Testis (tissue), 3 donors: ENCODE results near the gene CLCN6. TPM values are rescaled to one million over a fixed set of nuclear protein-coding genes. Genes with fewer than 3 reads are reported as not detected.

Source experiments
- DNase-seq: peaks from one replicate; pipeline ENCODE4 v3.0.0-alpha.2; 2019
- H3K27ac ChIP-seq, 2 donors: fragments of 200-600 bp; sonication (generic); one replicate each; pipeline ENCODE4 v1.5.1; 2019
- H3K27me3 ChIP-seq: fragments of 200-600 bp; sonication (generic); one replicate; pipeline ENCODE4 v1.5.1; 2019
- H3K36me3 ChIP-seq: fragments of 200-600 bp; sonication (generic); one replicate; pipeline ENCODE4 v1.5.1; 2017; ENCODE audit warnings: low read depth; ENCODE audit errors: missing control alignments
- H3K4me1 ChIP-seq: fragments of 200-600 bp; sonication (generic); one replicate; pipeline ENCODE4 v1.5.1; 2019
- H3K4me3 ChIP-seq, 2 donors: fragments of 200-600 bp; sonication (generic); one replicate each; pipeline ENCODE4 v1.5.1; 2017 to 2019
- H3K9me3 ChIP-seq: fragments of 200-600 bp; sonication (generic); one replicate; pipeline ENCODE4 v1.5.1; 2017
- CTCF ChIP-seq, 3 experiments: fragments of 450-650 bp in 2 of 3; fragments of 200-600 bp in 1 of 3; sonication (generic) in 1 of 3; IDR thresholded peaks; one replicate each; pipeline ENCODE4 v1.5.1; 2016 to 2019; ENCODE audit warnings: antibody characterized with exemption in 3 of 3, mild to moderate bottlenecking in 2 of 3, moderate library complexity in 1 of 3
- POLR2A ChIP-seq: fragments of 450-650 bp; IDR thresholded peaks from one replicate; pipeline ENCODE4 v1.6.1; 2017; ENCODE audit warnings: antibody characterized with exemption, mild to moderate bottlenecking, moderate library complexity
- WGBS, 2 donors: methylation state at CpG; one replicate each; pipeline ENCODE4 v1.1.5; 2018; 5-methylcytosine and 5-hydroxymethylcytosine counted together
- intact Hi-C: fragments of 100-400 bp; cut with DNase I; formaldehyde crosslinking; loops from one replicate; pipeline ENCODE4 v1.15.1; 2023; ENCODE audit warnings: low total_unique reads
- polyA plus RNA-seq: library from polyadenylated mRNA; stranded (reverse); fragments of 350-450 nt; fragmentation: Illumina TruSeq; extraction: RNeasy Lipid Tissue Mini Kit (QIAGEN cat#74804); gene quantifications from one replicate; pipeline ENCODE4 v1.2.3, GENCODE V29; 2014; ENCODE audit warnings: low read depth, low replicate concordance; ENCODE audit not compliant: insufficient read depth
- total RNA-seq, 2 donors: library from RNA; depleted of rRNA; stranded (reverse); fragments of >200 nt; gene quantifications; one replicate each; pipeline ENCODE4 v1.2.3, GENCODE V29; 2016

The CLCN6 gene
- total and polyA plus RNA-seq, 3 donors from 2014 or later: 47.9 to 91.7 (median 57.1) TPM

- no peaks in the 10 kb centered on the region for H3K36me3 ChIP-seq
- H3K4me3 ChIP-seq: no peak overlapping the region
- intact Hi-C loops: no loop called here
- 62 to 74% methylated on average over 14 of the region's 14 CpGs for WGBS, 2 donors
- H3K4me1 ChIP-seq: no peaks in the 10 kb centered on the region
- no peaks in the 10 kb centered on the region for H3K9me3 ChIP-seq
- H3K27ac ChIP-seq: no peak overlapping the region
- DNase-seq: no peak
- no peak for TF ChIP-seq CTCF (IDR thresholded peaks at IDR 0.05)
- TF ChIP-seq POLR2A: no peak
- no peaks in the 10 kb centered on the region for H3K27me3 ChIP-seq
Measured at GRCh38 chr1:11873395-11874257, 67.6 kb downstream of the CLCN6 start.

GRCh38 chr1:11874258-11874562 lies 68.2 kb downstream of the CLCN6 start:
- H3K27ac ChIP-seq: no peak overlapping the region
- no peaks in the 10 kb centered on the region for H3K36me3 ChIP-seq
- H3K9me3 ChIP-seq: no peaks in the 10 kb centered on the region
- H3K4me1 ChIP-seq: no peaks in the 10 kb centered on the region
- 46 to 52% methylated on average over 10 of the region's 10 CpGs for WGBS, 2 donors
- DNase-seq: peak; percentile 54
- no peak for TF ChIP-seq POLR2A
- TF ChIP-seq CTCF (IDR thresholded peaks at IDR 0.05): no peak
- no peak overlapping the region for H3K4me3 ChIP-seq
- intact Hi-C loops: no loop called here
- H3K27me3 ChIP-seq: no peaks in the 10 kb centered on the region

- Histone ChIP-seq H3K36me3 (no peaks in the 10 kb centered on the region), H3K27ac (no peak overlapping the region), H3K9me3 (no peaks in the 10 kb centered on the region), H3K4me1 (no peaks in the 10 kb centered on the region), H3K4me3 (no peak overlapping the region), H3K27me3 (no peaks in the 10 kb centered on the region)
- DNase-seq: no peak
- TF ChIP-seq CTCF (IDR thresholded peaks at IDR 0.05): no peak
- no peak for TF ChIP-seq POLR2A
- WGBS, 2 donors: 63 to 76% methylated on average over 6 of the region's 6 CpGs
- intact Hi-C loops: no loop called here
Measured at GRCh38 chr1:11874624-11875023, 68.6 kb downstream of the CLCN6 start.

- Histone ChIP-seq H3K27me3 (no peaks in the 10 kb centered on the region), H3K4me3 (no peak overlapping the region), H3K27ac (no peak overlapping the region), H3K9me3 (no peaks in the 10 kb centered on the region), H3K4me1 (no peaks in the 10 kb centered on the region), H3K36me3 (no peaks in the 10 kb centered on the region)
- intact Hi-C loops: no loop called here
- no peak for DNase-seq
- 74 to 93% methylated on average over 5 to 10 of the region's 10 CpGs for WGBS, 2 donors
- TF ChIP-seq CTCF (IDR thresholded peaks at IDR 0.05): no peak
- TF ChIP-seq POLR2A: no peak
Measured at GRCh38 chr1:11875094-11875493, 69.1 kb downstream of the CLCN6 start.

- Histone ChIP-seq H3K4me1 (no peaks in the 10 kb centered on the region), H3K27me3 (no peaks in the 10 kb centered on the region), H3K36me3 (no peaks in the 10 kb centered on the region), H3K9me3 (no peaks in the 10 kb centered on the region), H3K27ac (no peak overlapping the region), H3K4me3 (no peak overlapping the region)
- TF ChIP-seq CTCF (IDR thresholded peaks at IDR 0.05) (no peak), POLR2A (no peak)
- 67 to 79% methylated on average over 6 of the region's 6 CpGs for WGBS, 2 donors
- DNase-seq: no peak
- intact Hi-C loops: no loop called here
Measured at GRCh38 chr1:11877074-11877473, 71.1 kb downstream of the CLCN6 start.
